HUES6 (cell line): ENCODE measurements around the gene TRPM6.

Experiments
- H3K27ac ChIP-seq: 2 replicates; pipeline ENCODE4 v1.7.0; 2013; ENCODE audit warnings: low read depth, mild to moderate bottlenecking, low read length, inconsistent platforms
- H3K27me3 ChIP-seq: 2 replicates; pipeline ENCODE4 v1.6.1; 2013; ENCODE audit warnings: low read length; ENCODE audit not compliant: control insufficient read depth, insufficient read depth
- H3K36me3 ChIP-seq: 2 replicates; pipeline ENCODE4 v1.6.1; 2013; ENCODE audit warnings: low read length; ENCODE audit not compliant: control insufficient read depth, insufficient read depth
- H3K4me1 ChIP-seq: 2 replicates; pipeline ENCODE4 v1.6.1; 2013; ENCODE audit warnings: low read length; ENCODE audit not compliant: control insufficient read depth, insufficient read depth
- H3K4me3 ChIP-seq: 2 replicates; pipeline ENCODE4 v1.5.1; 2013; ENCODE audit warnings: low read depth, low read length
- H3K9ac ChIP-seq: one replicate; pipeline ENCODE4 v1.6.1; 2013; ENCODE audit warnings: mild to moderate bottlenecking, low read length
- H3K9me3 ChIP-seq: 2 replicates; pipeline ENCODE4 v1.6.1; 2013; ENCODE audit warnings: low read depth, low read length; ENCODE audit not compliant: control insufficient read depth, insufficient read depth

The TRPM6 gene

GRCh38 chr9:74817281-74817810 is 70.4 kb downstream of the TRPM6 start:
- H3K4me3 ChIP-seq: no peak overlapping the region
- no peaks in the 10 kb centered on the region for H3K27me3 ChIP-seq
- H3K27ac ChIP-seq: no peak overlapping the region

GRCh38 chr9:74810200-74810599 is 77.5 kb downstream of the TRPM6 start:
- Histone ChIP-seq H3K4me3 (no peak overlapping the region), H3K27ac (no peak overlapping the region), H3K9ac (no peak overlapping the region), H3K9me3 (no peaks in the 10 kb centered on the region), H3K36me3 (no peaks in the 10 kb centered on the region), H3K27me3 (no peaks in the 10 kb centered on the region), H3K4me1 (no peaks in the 10 kb centered on the region)

More at GRCh38 chr9:74817281-74817810, 70.4 kb downstream of the TRPM6 start:
- Histone ChIP-seq H3K9ac (no peak overlapping the region), H3K4me1 (no peaks in the 10 kb centered on the region), H3K36me3 (no peaks in the 10 kb centered on the region), H3K9me3 (no peaks in the 10 kb centered on the region)

GRCh38 chr9:74804018-74804385 is 83.7 kb downstream of the TRPM6 start:
- Histone ChIP-seq H3K36me3 (no peaks in the 10 kb centered on the region), H3K9me3 (no peaks in the 10 kb centered on the region), H3K27ac (no peak overlapping the region), H3K9ac (no peak overlapping the region), H3K27me3 (no peaks in the 10 kb centered on the region), H3K4me3 (no peak overlapping the region), H3K4me1 (no peaks in the 10 kb centered on the region)

GRCh38 chr9:74803376-74804017 is 84.2 kb downstream of the TRPM6 start:
- no peak overlapping the region for H3K4me3 ChIP-seq
- H3K36me3 ChIP-seq: no peaks in the 10 kb centered on the region
- H3K9me3 ChIP-seq: no peaks in the 10 kb centered on the region
- H3K9ac ChIP-seq: no peak overlapping the region
- H3K27ac ChIP-seq: no peak overlapping the region
- no peaks in the 10 kb centered on the region for H3K4me1 ChIP-seq
- no peaks in the 10 kb centered on the region for H3K27me3 ChIP-seq

GRCh38 chr9:74800226-74800625 is 87.5 kb downstream of the TRPM6 start:
- no peak overlapping the region for H3K27ac ChIP-seq
- no peak overlapping the region for H3K9ac ChIP-seq
- no peaks in the 10 kb centered on the region for H3K9me3 ChIP-seq
- no peaks in the 10 kb centered on the region for H3K36me3 ChIP-seq
- no peaks in the 10 kb centered on the region for H3K4me1 ChIP-seq
- no peak overlapping the region for H3K4me3 ChIP-seq
- H3K27me3 ChIP-seq: no peaks in the 10 kb centered on the region

- H3K9ac ChIP-seq: no peak overlapping the region
These were observed 91.9 kb downstream of the TRPM6 start for GRCh38 chr9:74795803-74796202.

GRCh38 chr9:74795081-74795480 is 92.6 kb downstream of the TRPM6 start:
- H3K9ac ChIP-seq: no peak overlapping the region
- H3K36me3 ChIP-seq: no peaks in the 10 kb centered on the region
- no peaks in the 10 kb centered on the region for H3K9me3 ChIP-seq
- no peak overlapping the region for H3K4me3 ChIP-seq
- no peaks in the 10 kb centered on the region for H3K4me1 ChIP-seq
- no peak overlapping the region for H3K27ac ChIP-seq
- no peaks in the 10 kb centered on the region for H3K27me3 ChIP-seq

More at GRCh38 chr9:74795803-74796202, 91.9 kb downstream of the TRPM6 start:
- Histone ChIP-seq H3K4me3 (no peak overlapping the region), H3K4me1 (no peaks in the 10 kb centered on the region), H3K27me3 (no peaks in the 10 kb centered on the region), H3K27ac (no peak overlapping the region), H3K36me3 (no peaks in the 10 kb centered on the region), H3K9me3 (no peaks in the 10 kb centered on the region)

- Histone ChIP-seq H3K27ac (no peak overlapping the region), H3K9me3 (no peaks in the 10 kb centered on the region), H3K27me3 (no peaks in the 10 kb centered on the region), H3K36me3 (no peaks in the 10 kb centered on the region), H3K4me3 (no peak overlapping the region), H3K9ac (no peak overlapping the region), H3K4me1 (no peaks in the 10 kb centered on the region)
These were observed 103.2 kb downstream of the TRPM6 start for GRCh38 chr9:74784506-74784905.

- Histone ChIP-seq H3K9me3 (no peaks in the 10 kb centered on the region), H3K4me1 (no peaks in the 10 kb centered on the region), H3K9ac (no peak overlapping the region), H3K27ac (no peak overlapping the region), H3K27me3 (no peaks in the 10 kb centered on the region), H3K4me3 (no peak overlapping the region), H3K36me3 (no peaks in the 10 kb centered on the region)
These were observed 104.3 kb downstream of the TRPM6 start for GRCh38 chr9:74783408-74783807.

- Histone ChIP-seq H3K4me3 (no peak overlapping the region), H3K9ac (no peak overlapping the region), H3K4me1 (no peaks in the 10 kb centered on the region), H3K9me3 (no peaks in the 10 kb centered on the region), H3K27me3 (no peaks in the 10 kb centered on the region), H3K27ac (no peak overlapping the region), H3K36me3 (no peaks in the 10 kb centered on the region)
These were observed 110.4 kb downstream of the TRPM6 start for GRCh38 chr9:74777136-74777879.

- H3K27me3 ChIP-seq: no peaks in the 10 kb centered on the region
- H3K9me3 ChIP-seq: no peaks in the 10 kb centered on the region
- H3K4me3 ChIP-seq: no peak overlapping the region
- no peak overlapping the region for H3K27ac ChIP-seq
- H3K36me3 ChIP-seq: no peaks in the 10 kb centered on the region
- H3K9ac ChIP-seq: no peak overlapping the region
- peaks cover 3% of the 10 kb centered on the region; the same call in 1 of the 2 replicates for H3K4me1 ChIP-seq
These were observed 112.3 kb downstream of the TRPM6 start for GRCh38 chr9:74775396-74775795.
